Measurements from ENCODE around the gene JPH4.

The JPH4 gene

DNA sequence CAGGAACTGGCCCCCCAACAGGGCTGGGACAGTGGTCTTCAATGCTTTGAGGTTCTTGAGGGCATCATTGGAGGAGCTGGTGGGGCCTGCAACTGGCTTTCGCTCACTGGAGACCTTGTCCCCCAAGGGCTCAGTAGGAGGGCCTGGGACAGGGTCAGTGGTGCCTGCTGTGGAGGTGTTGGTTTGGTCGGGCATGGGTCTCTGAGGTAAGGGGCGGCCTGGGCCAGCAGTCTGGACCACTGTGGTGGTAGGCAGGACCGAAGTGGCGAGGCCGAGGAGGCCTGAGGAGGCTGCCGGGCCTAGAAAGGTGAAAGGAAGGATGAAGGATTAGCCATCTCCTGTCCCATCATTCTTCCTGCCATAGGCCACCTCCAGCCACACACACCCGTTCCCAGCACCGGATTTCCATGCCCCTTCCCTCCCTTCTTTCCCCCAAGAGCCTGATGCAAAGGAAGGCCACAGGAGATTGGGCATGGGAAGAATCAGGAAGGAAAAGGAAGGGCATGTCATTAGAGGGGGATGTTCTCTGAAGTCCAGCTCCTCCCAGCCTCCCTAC, 55.9 kb downstream of the JPH4 start:
- DNase-seq = no peak

- no peak for DNase-seq
These were observed 56.6 kb downstream of the JPH4 start for GRCh38 chr14:23521785-23522640.

DNA sequence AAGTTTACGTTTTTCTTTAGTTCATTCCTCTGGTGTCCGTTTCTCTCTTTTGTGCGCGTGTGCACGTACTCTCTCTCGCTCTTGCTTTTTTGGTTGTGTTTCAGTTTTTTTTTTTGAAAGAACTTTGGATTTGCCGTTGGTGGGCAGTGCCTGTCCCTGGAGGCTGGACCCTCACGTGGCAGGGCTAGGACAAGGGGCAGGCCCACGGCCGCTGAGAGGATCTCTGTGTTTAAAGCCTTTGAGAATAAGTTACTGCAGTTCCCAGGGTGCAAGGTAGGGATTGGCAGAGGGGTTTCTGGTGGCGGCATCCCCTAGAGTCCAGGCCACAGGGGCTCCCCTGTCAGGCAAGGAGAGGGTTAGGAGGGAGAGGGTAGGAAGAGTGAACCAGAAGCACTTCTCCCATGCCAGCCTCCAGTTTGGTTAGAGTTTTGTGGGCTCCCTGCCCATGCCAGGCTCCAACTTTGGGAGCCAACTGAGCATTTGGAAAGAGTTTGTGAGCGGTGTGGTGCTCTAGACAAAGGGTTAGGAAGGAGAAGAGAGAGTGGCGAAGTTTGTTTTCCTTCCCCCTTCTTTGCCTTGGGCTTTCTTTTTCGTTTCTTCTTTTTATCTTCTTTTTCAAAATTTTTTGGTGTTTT, 57.6 kb downstream of the JPH4 start:
- no peak for DNase-seq

GRCh38 chr14:23518709-23519108, 59.9 kb downstream of the JPH4 start:
- no peak for DNase-seq
